ENCODE results near the gene EIF3K.
"Not testable (repeated sequence)": the region's sequence is repeated elsewhere in the genome, so short reads cannot be mapped to it uniquely, and the experiment has no call there.

Gene EIF3K

GRCh38 chr19:38619361-38620174, 580 bp downstream of the EIF3K start:
- no peak for DNase-seq (ENCODE audit: low read depth)

- no peak for DNase-seq (ENCODE audit: low read depth)
Observed at GRCh38 chr19:38624822-38625221, 5.8 kb downstream of the EIF3K start.

DNA sequence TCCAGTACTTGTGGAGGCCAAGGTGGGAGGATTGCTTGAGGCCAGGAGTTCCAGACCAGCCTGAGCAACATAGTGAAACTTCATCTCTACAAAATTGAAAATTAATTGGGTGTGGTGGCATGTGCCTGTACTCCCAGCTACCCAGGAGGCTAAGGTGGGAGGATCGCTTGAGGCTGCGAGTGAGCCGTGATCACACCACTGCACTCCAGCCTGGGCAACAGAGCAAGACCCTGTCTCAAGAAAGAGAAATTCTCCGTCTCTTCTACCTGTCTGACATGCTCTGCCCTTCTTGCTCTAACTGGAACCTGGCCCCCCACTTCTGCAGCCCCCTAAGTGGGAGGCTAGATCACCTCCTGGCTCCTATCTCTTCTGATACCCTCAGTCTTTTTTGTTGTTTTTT, 7.4 kb downstream of the EIF3K start:
- no peak for DNase-seq (ENCODE audit: low read depth)

- DNase-seq (ENCODE audit: low read depth), result no peak
Observed at GRCh38 chr19:38629568-38629967, 10.6 kb downstream of the EIF3K start.

DNA sequence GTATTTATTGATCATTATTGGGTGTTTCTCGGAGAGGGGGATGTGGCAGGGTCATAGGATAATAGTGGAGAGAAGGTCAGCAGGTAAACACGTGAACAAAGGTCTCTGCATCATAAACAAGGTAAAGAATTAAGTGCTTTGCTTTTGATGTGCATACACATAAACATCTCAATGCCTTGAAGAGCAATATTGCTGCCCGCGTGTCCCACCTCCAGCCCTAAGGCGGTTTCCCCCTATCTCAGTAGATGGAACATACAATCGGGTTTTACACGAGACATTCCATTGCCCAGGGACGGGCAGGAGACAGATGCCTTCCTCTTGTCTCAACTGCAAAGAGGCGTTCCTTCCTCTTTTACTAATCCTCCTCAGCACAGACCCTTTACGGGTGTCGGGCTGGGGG, 12.3 kb downstream of the EIF3K start:
- not testable (repeated sequence) for DNase-seq (ENCODE audit: low read depth)

- DNase-seq (ENCODE audit: low read depth), result not testable (repeated sequence)
Observed at GRCh38 chr19:38631811-38632475, 13.0 kb downstream of the EIF3K start.

DNA sequence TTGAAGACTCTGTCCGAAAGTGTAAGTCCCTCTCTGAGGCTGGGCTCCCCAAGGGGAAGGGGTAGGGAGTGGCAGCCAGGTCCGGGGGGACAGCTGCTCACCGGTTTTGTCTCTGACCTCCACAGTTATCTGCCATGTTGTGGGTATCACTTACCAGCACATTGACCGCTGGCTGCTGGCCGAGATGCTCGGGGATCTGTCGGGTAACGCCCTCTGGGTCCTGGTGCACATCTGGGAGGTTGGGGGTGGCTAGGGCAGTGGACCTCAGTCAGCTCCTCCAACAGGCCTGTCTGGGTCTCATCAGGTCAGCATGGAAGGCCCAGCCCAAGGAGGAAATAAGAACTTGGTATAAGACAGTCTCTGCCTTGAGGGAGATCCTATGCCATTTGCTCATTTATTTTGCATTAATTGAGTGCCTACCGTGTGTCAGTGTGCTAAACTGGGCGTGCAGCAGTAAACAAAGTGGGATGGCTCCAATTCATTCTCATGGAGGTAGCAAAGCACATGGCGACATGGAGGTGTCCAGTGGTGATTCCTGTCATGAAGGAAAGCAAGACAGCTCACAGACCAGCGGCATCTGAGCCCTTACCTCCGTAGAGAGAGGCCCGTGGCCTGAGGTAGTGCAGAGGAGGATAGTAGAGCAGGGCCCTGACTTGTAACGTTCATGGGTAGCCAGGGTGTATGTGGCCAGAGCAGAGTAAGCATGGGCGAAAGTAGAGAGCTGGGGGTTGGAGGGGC, 13.7 kb downstream of the EIF3K start:
- DNase-seq (ENCODE audit: low read depth), result no peak

GRCh38 chr19:38634757-38635482, 15.9 kb downstream of the EIF3K start:
- DNase-seq (ENCODE audit: low read depth), result peak; percentile 57

GRCh38 chr19:38635483-38636399, 16.8 kb downstream of the EIF3K start:
- DNase-seq (ENCODE audit: low read depth), result no peak

GRCh38 chr19:38638461-38638860, 19.5 kb downstream of the EIF3K start:
- DNase-seq (ENCODE audit: low read depth), result no peak

GRCh38 chr19:38639679-38640078, 20.7 kb downstream of the EIF3K start:
- no peak for DNase-seq (ENCODE audit: low read depth)

DNA sequence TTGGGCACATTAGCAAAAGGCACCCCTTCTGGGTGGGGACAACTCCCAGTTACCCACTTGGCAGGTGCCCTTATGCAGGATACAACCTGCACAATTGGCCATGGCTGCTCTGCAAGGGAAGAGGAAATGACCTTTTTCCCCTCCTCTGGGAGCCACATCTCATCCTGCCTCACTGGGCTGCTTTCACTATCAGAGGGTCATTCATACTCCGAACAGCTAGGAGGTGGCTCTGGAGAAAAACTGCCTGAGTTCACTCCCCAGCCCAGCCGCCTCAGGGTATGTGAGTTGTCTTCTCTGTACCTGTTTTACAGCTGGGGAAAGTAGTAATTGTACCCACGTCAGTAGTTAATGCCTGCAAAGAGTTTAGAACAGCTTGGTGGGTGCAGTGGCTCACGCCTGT, 21.4 kb downstream of the EIF3K start:
- DNase-seq (ENCODE audit: low read depth), result no peak

DNA sequence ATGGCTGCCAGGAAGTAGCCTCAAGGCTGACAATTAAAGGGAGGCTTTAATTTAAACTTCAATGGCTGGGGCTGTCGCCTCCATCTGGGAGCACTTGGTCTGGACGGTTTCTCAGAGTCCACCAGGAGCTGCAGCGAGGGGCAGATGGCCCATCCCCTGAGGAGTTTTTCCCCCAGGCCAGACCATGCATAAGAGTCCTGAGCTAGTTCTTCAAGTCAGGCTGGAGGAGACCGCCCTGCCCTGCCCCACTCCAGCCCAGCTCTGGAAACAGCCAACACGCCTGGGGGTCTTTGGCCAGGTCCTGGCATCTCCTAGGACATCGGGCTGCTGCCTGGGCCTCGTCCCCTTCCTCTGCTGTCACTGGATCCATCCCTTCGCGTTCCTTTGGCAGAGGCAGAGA, 23.2 kb downstream of the EIF3K start:
- DNase-seq (ENCODE audit: low read depth), result no peak

DNA sequence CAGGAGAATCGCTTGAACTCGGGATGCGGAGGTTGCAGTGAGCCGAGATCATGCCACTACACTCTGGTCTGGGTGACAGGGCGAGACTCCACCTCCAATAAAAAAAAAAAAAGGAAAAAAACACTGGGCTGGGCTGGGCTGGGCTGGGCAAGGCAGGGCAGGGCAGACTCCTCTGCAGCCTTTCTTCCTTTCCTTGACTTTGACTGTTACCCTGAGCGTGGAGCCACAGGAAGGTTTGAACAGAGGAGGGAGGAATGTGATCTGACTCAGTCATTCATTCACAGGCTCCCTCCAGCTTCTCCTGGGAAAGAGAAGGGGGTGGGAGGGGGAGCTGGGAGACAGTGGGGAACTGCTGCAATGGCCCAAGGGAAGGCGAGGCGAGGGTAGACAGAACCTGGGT, 25.7 kb downstream of the EIF3K start:
- no peak for DNase-seq (ENCODE audit: low read depth)

DNA sequence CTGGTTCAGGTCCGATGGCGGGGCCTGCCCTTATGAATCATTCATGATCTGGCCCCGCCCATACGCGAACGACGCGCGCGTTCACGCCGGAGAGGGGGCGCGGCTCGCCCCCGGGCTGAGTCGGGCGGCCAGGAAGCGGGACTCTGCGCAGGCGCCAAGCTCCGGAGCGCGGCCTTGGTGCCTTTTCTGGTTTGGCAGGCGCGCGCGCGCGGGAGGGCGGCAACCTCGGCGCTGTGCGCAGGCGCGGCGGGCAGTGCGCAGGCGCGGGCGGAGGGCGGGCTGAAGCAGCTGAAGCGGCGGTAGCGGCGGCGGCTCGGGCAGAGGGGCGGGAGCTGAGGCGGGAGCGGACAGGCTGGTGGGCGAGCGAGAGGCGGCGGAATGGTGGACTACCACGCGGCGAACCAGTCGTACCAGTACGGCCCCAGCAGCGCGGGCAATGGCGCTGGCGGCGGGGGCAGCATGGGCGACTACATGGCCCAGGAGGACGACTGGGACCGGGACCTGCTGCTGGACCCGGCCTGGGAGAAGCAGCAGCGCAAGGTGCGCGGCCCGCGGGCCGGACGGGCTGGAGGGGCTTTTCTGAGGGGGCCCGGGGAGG, 28.5 kb downstream of the EIF3K start, which contains the start of gene ACTN4:
Gene ACTN4 (plus strand): TSS at position 282 of the 598 bp plus-strand sequence. CDS start 97 bp downstream, at position 379.
- DNase-seq (ENCODE audit: low read depth), result peak; percentile 100

- no peak for DNase-seq (ENCODE audit: low read depth)
Observed at GRCh38 chr19:38647966-38648768, 29.2 kb downstream of the EIF3K start.

DNA sequence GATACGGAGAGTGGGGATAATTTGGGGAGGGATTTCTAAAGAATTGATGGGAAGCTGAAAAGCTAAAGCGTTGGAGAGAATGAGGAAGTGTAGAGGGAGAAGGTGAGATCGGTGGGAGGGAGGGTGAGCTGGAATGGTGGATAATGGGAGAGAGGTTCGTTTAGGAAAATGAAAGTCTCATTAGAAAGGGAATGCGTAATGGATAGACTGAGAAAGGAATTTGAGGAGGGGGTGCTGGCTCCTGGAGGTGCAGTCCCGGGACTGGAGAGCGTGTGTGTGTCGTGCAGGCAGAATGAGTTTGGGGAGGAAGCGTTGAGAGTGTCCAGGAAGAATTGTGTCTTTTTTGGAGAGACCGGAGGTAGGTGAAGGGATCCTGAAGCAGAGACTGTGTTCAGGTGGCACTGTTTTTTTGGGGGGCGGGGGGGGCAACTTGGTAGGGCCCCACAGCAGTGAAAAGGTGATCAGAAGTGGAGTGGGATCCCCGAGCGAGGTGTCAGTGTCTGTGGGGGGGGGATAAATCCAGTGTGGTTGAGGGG, 29.8 kb downstream of the EIF3K start:
- DNase-seq (ENCODE audit: low read depth), result no peak

- DNase-seq (ENCODE audit: low read depth), result no peak
Observed at GRCh38 chr19:38649305-38650171, 30.6 kb downstream of the EIF3K start.
